Activated T-cell treated with anti-CD3 and anti-CD28 coated beads, Interleukin-2, amount 50 U/mL, for 72 hours (primary cell): Measurements from ENCODE around the gene C1QL1. TPM values are rescaled to one million over a fixed set of nuclear protein-coding genes. Genes with fewer than 3 reads are reported as not detected.

ENCODE experiments used
- ATAC-seq, 2 donors: fragments of 150-1000 bp; cut with Tn5 transposase; replicated peaks in 1 of 2; 2 replicates each; pipeline ENCODE4 v1.10.0; 2021; ENCODE audit warnings: moderate library complexity in 2 of 2, mild to moderate bottlenecking in 1 of 2
- DNase-seq, 2 donors: peaks; one replicate each; pipeline ENCODE4 v3.0.0; 2021 to 2022; ENCODE audit warnings: mixed read lengths in 1 of 2
- H3K27ac Mint-ChIP-seq: one replicate; pipeline ENCODE4 v1.8.0; 2022; ENCODE audit warnings: mild to moderate bottlenecking, moderate library complexity, mixed read lengths
- H3K27me3 Mint-ChIP-seq: one replicate; pipeline ENCODE4 v1.8.0; 2022; ENCODE audit warnings: low read depth, mixed read lengths
- H3K36me3 Mint-ChIP-seq, 2 donors: one replicate each; pipeline ENCODE4 v1.8.0; 2022; ENCODE audit warnings: mixed read lengths in 2 of 2, mild to moderate bottlenecking in 1 of 2; ENCODE audit not compliant: insufficient read depth in 2 of 2
- H3K4me1 Mint-ChIP-seq: one replicate; pipeline ENCODE4 v1.8.0; 2022; ENCODE audit warnings: low read depth, mixed read lengths
- H3K4me3 Mint-ChIP-seq, 2 donors: one replicate each; pipeline ENCODE4 v1.8.0; 2022; ENCODE audit warnings: mild to moderate bottlenecking in 2 of 2, mixed read lengths in 2 of 2, moderate library complexity in 2 of 2
- H3K9me3 Mint-ChIP-seq, 2 donors: one replicate each; pipeline ENCODE4 v1.8.0; 2022; ENCODE audit warnings: mixed read lengths in 2 of 2
- total RNA-seq, 2 donors: library from RNA; stranded (reverse); gene quantifications; one replicate each; pipeline ENCODE4 v1.2.3, GENCODE V29; 2022

The C1QL1 gene
- total RNA-seq, 2 donors from 2014 or later, result 0.94 to 2.0 TPM

- ATAC-seq, result no peak
- no peaks in the 10 kb centered on the region for H3K4me1 Mint-ChIP-seq
Measured at GRCh38 chr17:44928136-44928535, 40.0 kb downstream of the C1QL1 start.

GRCh38 chr17:44927696-44928095 lies 40.4 kb downstream of the C1QL1 start:
- Mint-ChIP-seq H3K4me3 (no peak overlapping the region), H3K4me1 (no peaks in the 10 kb centered on the region), H3K27me3 (no peaks in the 10 kb centered on the region), H3K9me3 (no peaks in the 10 kb centered on the region), H3K36me3 (peaks cover 2 to 13% of the 10 kb centered on the region in 2 donors), H3K27ac (no peak overlapping the region)
- DNase-seq (no peak), ATAC-seq (no peak)

More at GRCh38 chr17:44928136-44928535, 40.0 kb downstream of the C1QL1 start:
- Mint-ChIP-seq H3K9me3 (no peaks in the 10 kb centered on the region), H3K27me3 (no peaks in the 10 kb centered on the region), H3K27ac (no peak overlapping the region), H3K36me3 (peaks cover 2 to 13% of the 10 kb centered on the region in 2 donors), H3K4me3 (no peak overlapping the region)
- DNase-seq, result no peak

- DNase-seq (no peak), ATAC-seq (no peak)
- Mint-ChIP-seq H3K9me3 (no peaks in the 10 kb centered on the region), H3K36me3 (peaks cover 2 to 13% of the 10 kb centered on the region in 2 donors), H3K27me3 (no peaks in the 10 kb centered on the region), H3K4me3 (no peak overlapping the region), H3K4me1 (no peaks in the 10 kb centered on the region), H3K27ac (no peak overlapping the region)
Measured at GRCh38 chr17:44926821-44927525, 41.1 kb downstream of the C1QL1 start.

- H3K9me3 Mint-ChIP-seq, result no peaks in the 10 kb centered on the region
- no peaks in the 10 kb centered on the region for H3K4me1 Mint-ChIP-seq
- H3K27me3 Mint-ChIP-seq, result peaks cover 7% of the 10 kb centered on the region
- H3K4me3 Mint-ChIP-seq, result no peak overlapping the region
- DNase-seq (no peak), ATAC-seq (no peak)
- H3K27ac Mint-ChIP-seq, result no peak overlapping the region
- H3K36me3 Mint-ChIP-seq, result peaks cover 2 to 11% of the 10 kb centered on the region in 2 donors
Measured at GRCh38 chr17:44925731-44926697, 42.1 kb downstream of the C1QL1 start.

- ATAC-seq (no peak), DNase-seq (no peak)
- peaks cover 16% of the 10 kb centered on the region for H3K27me3 Mint-ChIP-seq
- no peak overlapping the region for H3K4me3 Mint-ChIP-seq
- H3K27ac Mint-ChIP-seq, result no peak overlapping the region
- H3K36me3 Mint-ChIP-seq, result peaks cover 0 to 2% of the 10 kb centered on the region in 2 donors
- H3K9me3 Mint-ChIP-seq, result no peaks in the 10 kb centered on the region
- H3K4me1 Mint-ChIP-seq, result peaks cover 11% of the 10 kb centered on the region
Measured at GRCh38 chr17:44924107-44924544, 44.0 kb downstream of the C1QL1 start.

- Mint-ChIP-seq H3K4me3 (no peak overlapping the region), H3K36me3 (peaks cover 0 to 2% of the 10 kb centered on the region in 2 donors), H3K4me1 (peaks cover 11% of the 10 kb centered on the region), H3K9me3 (no peaks in the 10 kb centered on the region), H3K27ac (no peak overlapping the region), H3K27me3 (peaks cover 16% of the 10 kb centered on the region)
- no peak for ATAC-seq
- no peak for DNase-seq
Measured at GRCh38 chr17:44922746-44923470, 45.2 kb downstream of the C1QL1 start.

GRCh38 chr17:44922136-44922535 lies 46.0 kb downstream of the C1QL1 start:
- Mint-ChIP-seq H3K9me3 (no peaks in the 10 kb centered on the region), H3K27ac (no peak overlapping the region), H3K4me1 (peaks cover 11% of the 10 kb centered on the region), H3K36me3 (peaks cover 0 to 2% of the 10 kb centered on the region in 2 donors), H3K4me3 (no peak overlapping the region), H3K27me3 (peaks cover 16% of the 10 kb centered on the region)
- ATAC-seq (no peak), DNase-seq (no peak)

- DNase-seq (no peak), ATAC-seq (no peak)
- H3K27ac Mint-ChIP-seq, result no peak overlapping the region
- no peaks in the 10 kb centered on the region for H3K9me3 Mint-ChIP-seq
- H3K4me1 Mint-ChIP-seq, result peaks cover 11% of the 10 kb centered on the region
- H3K27me3 Mint-ChIP-seq, result peaks cover 16% of the 10 kb centered on the region
- H3K4me3 Mint-ChIP-seq, result no peak overlapping the region
- H3K36me3 Mint-ChIP-seq, result peaks cover 0 to 2% of the 10 kb centered on the region in 2 donors
Measured at GRCh38 chr17:44921122-44921882, 46.8 kb downstream of the C1QL1 start.

GRCh38 chr17:44920565-44920940 lies 47.5 kb downstream of the C1QL1 start:
- peaks cover 16% of the 10 kb centered on the region for H3K27me3 Mint-ChIP-seq
- peaks cover 11% of the 10 kb centered on the region for H3K4me1 Mint-ChIP-seq
- H3K36me3 Mint-ChIP-seq, result peaks cover 0 to under 1% of the 10 kb centered on the region in 2 donors
- ATAC-seq (peak; percentile 2), DNase-seq (no peak)
- H3K9me3 Mint-ChIP-seq, result no peaks in the 10 kb centered on the region
- H3K27ac Mint-ChIP-seq, result no peak overlapping the region
- no peak overlapping the region for H3K4me3 Mint-ChIP-seq

GRCh38 chr17:44919885-44920564 lies 48.1 kb downstream of the C1QL1 start:
- Mint-ChIP-seq H3K9me3 (no peaks in the 10 kb centered on the region), H3K27me3 (peaks cover 16% of the 10 kb centered on the region), H3K4me3 (no peak overlapping the region), H3K36me3 (no peaks in the 10 kb centered on the region), H3K27ac (no peak overlapping the region), H3K4me1 (peaks cover 11% of the 10 kb centered on the region)
- DNase-seq, result peak; percentile 76 to 79
- ATAC-seq, result peak; percentile 91 to 95

- Mint-ChIP-seq H3K9me3 (no peaks in the 10 kb centered on the region), H3K4me3 (no peak overlapping the region), H3K27me3 (peaks cover 20% of the 10 kb centered on the region), H3K27ac (no peak overlapping the region), H3K4me1 (peaks cover 11% of the 10 kb centered on the region), H3K36me3 (no peaks in the 10 kb centered on the region)
- ATAC-seq (no peak), DNase-seq (no peak)
Measured at GRCh38 chr17:44919411-44919810, 48.7 kb downstream of the C1QL1 start.

- H3K4me1 Mint-ChIP-seq, result peaks cover 11% of the 10 kb centered on the region
- no peak for DNase-seq
- no peak overlapping the region for H3K4me3 Mint-ChIP-seq
- no peaks in the 10 kb centered on the region for H3K36me3 Mint-ChIP-seq
- H3K9me3 Mint-ChIP-seq, result no peaks in the 10 kb centered on the region
- peaks cover 32% of the 10 kb centered on the region for H3K27me3 Mint-ChIP-seq
- ATAC-seq, result no peak
- no peak overlapping the region for H3K27ac Mint-ChIP-seq
Measured at GRCh38 chr17:44918006-44918405, 50.1 kb downstream of the C1QL1 start.
